ENCODE data around the gene RPA4.
"Not testable (repeated sequence)": the region's sequence is repeated elsewhere in the genome, so short reads cannot be mapped to it uniquely, and the experiment has no call there.

Gene RPA4

GRCh38 chrX:96883608-96884007, at the start of gene RPA4:
RPA4 (plus strand) TSS chrX:96883908; CDS start chrX:96884311, 403 bp downstream.
- DNase-seq: no peak

- no peak for DNase-seq
Observed at GRCh38 chrX:96834137-96834536, 49.6 kb upstream of the RPA4 start.

GRCh38 chrX:96835660-96836289, 47.9 kb upstream of the RPA4 start:
- no peak for DNase-seq

GRCh38 chrX:96837808-96838207, 45.9 kb upstream of the RPA4 start:
- no peak for DNase-seq

DNA sequence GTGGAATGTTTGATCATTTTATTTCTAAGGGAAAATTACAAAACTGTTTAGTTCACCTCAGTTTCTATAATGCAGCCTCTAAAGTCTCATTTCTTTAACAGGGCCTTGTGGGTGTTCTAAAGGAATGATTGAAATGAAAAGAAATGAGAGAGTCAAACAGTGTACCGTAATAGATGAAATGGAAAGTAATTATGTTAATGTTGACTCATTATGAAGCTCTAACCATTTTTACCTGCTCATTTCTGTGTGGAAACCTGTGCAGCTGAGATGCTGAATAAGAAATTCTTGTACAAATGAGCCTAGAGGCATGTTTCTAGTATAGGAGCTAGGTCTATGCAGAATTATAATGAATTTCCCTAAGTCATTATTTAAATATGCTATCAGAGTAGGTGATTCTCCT, 45.2 kb upstream of the RPA4 start:
- DNase-seq: no peak

- DNase-seq: no peak
Observed at GRCh38 chrX:96841325-96841724, 42.4 kb upstream of the RPA4 start.

GRCh38 chrX:96841866-96842265, 41.8 kb upstream of the RPA4 start:
- DNase-seq: not testable (repeated sequence)

DNA sequence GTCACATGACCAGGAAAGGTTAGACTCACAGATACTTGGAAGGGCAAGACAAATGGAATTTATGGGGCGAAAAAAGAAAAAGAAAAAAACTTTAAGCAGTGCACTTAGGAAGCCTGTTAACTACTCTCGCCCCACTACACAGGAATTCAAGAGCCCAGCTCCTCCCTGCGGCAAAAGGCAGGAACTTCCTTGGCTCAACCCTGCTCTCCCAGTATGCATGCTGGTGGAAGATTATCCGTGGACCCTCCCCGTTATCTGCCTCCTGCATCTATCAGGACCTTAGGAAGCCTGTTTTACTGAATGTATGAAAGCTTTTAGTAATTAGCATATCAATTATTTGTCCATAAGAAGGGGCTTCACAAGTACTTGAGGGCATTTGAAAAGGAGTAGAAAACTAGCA, 40.1 kb upstream of the RPA4 start:
- DNase-seq: no peak

- no peak for DNase-seq
Observed at GRCh38 chrX:96846841-96847240, 36.9 kb upstream of the RPA4 start.

DNA sequence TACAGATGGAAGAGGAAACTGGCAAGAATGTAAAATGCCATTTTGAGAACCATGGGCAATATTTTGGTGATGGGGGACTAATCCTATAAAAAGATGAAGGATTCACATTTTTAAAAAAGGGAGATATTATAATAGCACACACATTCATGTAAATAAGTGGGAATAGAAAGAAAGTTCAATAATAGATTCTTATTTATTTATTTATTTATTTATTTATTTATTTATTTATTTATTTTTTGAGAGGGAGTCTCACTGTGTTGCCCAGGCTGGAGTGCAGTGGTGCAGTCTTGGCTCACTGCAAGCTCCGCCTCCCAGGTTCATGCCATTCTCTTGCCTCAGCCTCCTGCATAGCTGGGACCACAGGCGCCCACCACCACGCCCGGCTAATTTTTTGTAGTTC, 24.3 kb upstream of the RPA4 start:
- not testable (repeated sequence) for DNase-seq

- no peak for DNase-seq
Observed at GRCh38 chrX:96861218-96861617, 22.5 kb upstream of the RPA4 start.

DNA sequence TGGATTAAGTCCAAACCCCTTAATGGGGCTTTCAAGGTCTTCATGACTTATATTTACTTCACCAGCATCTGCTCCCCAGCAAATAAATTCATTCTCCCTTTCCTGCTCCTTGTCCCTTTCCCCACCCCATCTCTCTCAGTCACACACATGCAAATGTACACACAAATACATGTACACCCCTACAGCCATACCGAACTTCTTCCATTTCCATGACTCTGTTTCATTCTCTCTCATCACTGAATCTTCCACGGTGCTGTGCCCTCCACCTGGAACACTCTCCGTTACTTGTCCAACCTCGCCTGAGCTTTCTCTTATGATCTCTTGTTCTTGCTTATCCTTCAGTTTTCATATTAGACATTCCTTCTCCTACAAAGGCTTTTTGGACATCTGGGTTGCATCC, 22.0 kb upstream of the RPA4 start:
- DNase-seq: no peak

DNA sequence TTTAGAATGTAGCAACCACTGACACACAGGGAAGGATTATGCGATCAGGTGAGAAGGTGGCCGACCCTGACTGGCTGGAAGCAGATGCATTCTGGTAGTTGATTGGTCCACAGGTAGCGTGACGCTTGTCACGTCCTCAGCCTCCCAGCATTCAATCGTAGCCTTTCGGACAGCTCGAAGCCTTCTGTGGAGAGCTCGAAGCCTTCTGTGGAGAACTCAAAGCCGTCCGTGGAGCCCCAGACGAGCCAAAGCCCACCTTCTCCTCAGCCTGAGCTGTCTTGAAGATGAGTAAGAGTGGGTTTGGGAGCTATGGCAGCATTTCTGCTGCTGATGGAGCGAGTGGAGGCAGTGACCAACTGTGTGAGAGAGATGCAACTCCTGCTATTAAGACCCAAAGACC, 319 bp downstream of the RPA4 start:
- DNase-seq: no peak

DNA sequence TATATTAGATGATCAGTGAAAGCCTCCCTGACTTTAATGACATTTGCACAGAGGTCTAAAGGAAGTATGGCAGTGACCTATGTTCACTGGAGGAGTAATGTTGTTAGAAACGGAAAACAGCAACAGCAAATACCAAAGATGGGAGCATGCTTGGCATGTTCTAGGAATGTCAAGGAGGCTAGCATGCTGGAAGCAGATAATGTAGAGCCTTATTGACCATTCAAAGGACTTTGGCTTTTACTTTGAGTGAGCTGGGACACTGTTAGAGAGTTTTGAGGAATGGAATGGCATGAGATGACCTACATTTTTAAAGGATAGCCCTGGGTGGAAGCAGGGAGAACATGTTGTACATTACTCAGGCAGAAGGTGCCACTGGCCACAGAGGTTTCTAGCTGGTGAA, 6.0 kb downstream of the RPA4 start:
- no peak for DNase-seq

DNA sequence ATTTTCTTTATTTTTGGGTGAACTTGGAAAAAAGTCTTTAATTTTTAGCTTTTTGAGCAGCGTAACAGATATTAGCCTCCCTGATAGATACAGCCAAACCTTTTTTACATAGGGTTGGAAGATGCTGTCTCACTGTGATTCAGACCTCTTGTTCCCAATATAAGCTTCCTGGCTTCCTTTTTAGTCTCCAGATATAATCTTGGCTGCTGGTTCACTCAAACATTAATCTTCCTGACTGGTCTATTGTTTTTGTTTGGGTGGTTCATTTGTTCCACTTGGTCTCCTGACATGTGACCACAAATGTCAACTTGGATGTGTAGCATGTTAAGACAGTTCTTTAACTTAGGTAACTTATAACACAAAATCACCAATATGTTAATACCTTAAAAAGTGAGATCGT, 23.0 kb downstream of the RPA4 start:
- DNase-seq: no peak

GRCh38 chrX:96907516-96908272, 24.0 kb downstream of the RPA4 start:
- DNase-seq: peak; percentile 13

GRCh38 chrX:96909291-96909690, 25.6 kb downstream of the RPA4 start:
- DNase-seq: no peak

- DNase-seq: no peak
Observed at GRCh38 chrX:96918864-96919263, 35.2 kb downstream of the RPA4 start.

GRCh38 chrX:96919672-96920071, 36.0 kb downstream of the RPA4 start:
- no peak for DNase-seq

GRCh38 chrX:96924581-96924980, 40.9 kb downstream of the RPA4 start:
- DNase-seq: no peak

- DNase-seq: peak; percentile 60
Observed at GRCh38 chrX:96929036-96929435, 45.3 kb downstream of the RPA4 start.

Measured in NCI-H524 treated with DMSO at 0.1 percent for 48 hours (cell line).